ENCODE measurements around the gene DNM2.

Gene DNM2

GRCh38 chr19:10819124-10820060, 101.5 kb downstream of the DNM2 start:
- no peak for TF ChIP-seq CTCF (IDR thresholded peaks at IDR 0.05)
- intact Hi-C loops (cut with DNase I; ENCODE audit: low total_unique reads): no loop called here
- peaks cover 29 to 77% (median 56%) of the 10 kb centered on the region in 3 donors for H3K36me3 ChIP-seq
- peaks cover 0 to 24% (median 15%) of the 10 kb centered on the region in 4 donors for H3K4me1 ChIP-seq
- H3K4me3 ChIP-seq: no peak overlapping the region
- DNase-seq: no peak
- H3K9me3 ChIP-seq: no peaks in the 10 kb centered on the region
- H3K27ac ChIP-seq: peak overlapping the region; percentile 80 to 81
- H3K27me3 ChIP-seq: no peaks in the 10 kb centered on the region

GRCh38 chr19:10820173-10820572, 102.3 kb downstream of the DNM2 start:
- H3K27me3 ChIP-seq: no peaks in the 10 kb centered on the region
- peaks cover 0 to 24% (median 15%) of the 10 kb centered on the region in 4 donors for H3K4me1 ChIP-seq
- intact Hi-C loops (cut with DNase I; ENCODE audit: low total_unique reads): no loop called here
- H3K36me3 ChIP-seq: peaks cover 36 to 77% (median 56%) of the 10 kb centered on the region in 3 donors
- no peak overlapping the region for H3K4me3 ChIP-seq
- H3K27ac ChIP-seq: no peak overlapping the region
- no peak for DNase-seq
- H3K9me3 ChIP-seq: no peaks in the 10 kb centered on the region
- TF ChIP-seq CTCF (IDR thresholded peaks at IDR 0.05): no peak

GRCh38 chr19:10823690-10824089, 105.8 kb downstream of the DNM2 start:
- intact Hi-C loops (cut with DNase I; ENCODE audit: low total_unique reads): no loop called here
- H3K27ac ChIP-seq: no peak overlapping the region
- H3K4me1 ChIP-seq: peaks cover 0 to 3% (median under 1%) of the 10 kb centered on the region in 4 donors
- H3K27me3 ChIP-seq: no peaks in the 10 kb centered on the region
- H3K36me3 ChIP-seq: peaks cover 57 to 97% (median 74%) of the 10 kb centered on the region in 3 donors
- DNase-seq: no peak
- no peak for TF ChIP-seq CTCF (IDR thresholded peaks at IDR 0.05)
- H3K4me3 ChIP-seq: no peak overlapping the region
- H3K9me3 ChIP-seq: no peaks in the 10 kb centered on the region

GRCh38 chr19:10826231-10826630, 108.4 kb downstream of the DNM2 start:
- no peaks in the 10 kb centered on the region for H3K9me3 ChIP-seq
- no peak for TF ChIP-seq CTCF (IDR thresholded peaks at IDR 0.05)
- DNase-seq: no peak
- peaks cover 49 to 97% (median 76%) of the 10 kb centered on the region in 3 donors for H3K36me3 ChIP-seq
- no peaks in the 10 kb centered on the region for H3K27me3 ChIP-seq
- H3K4me1 ChIP-seq: no peaks in the 10 kb centered on the region
- H3K4me3 ChIP-seq: no peak overlapping the region
- intact Hi-C loops (cut with DNase I; ENCODE audit: low total_unique reads): no loop called here
- no peak overlapping the region for H3K27ac ChIP-seq

GRCh38 chr19:10826846-10827245, 109.0 kb downstream of the DNM2 start:
- H3K4me1 ChIP-seq: no peaks in the 10 kb centered on the region
- no peaks in the 10 kb centered on the region for H3K9me3 ChIP-seq
- H3K27me3 ChIP-seq: no peaks in the 10 kb centered on the region
- intact Hi-C loops (cut with DNase I; ENCODE audit: low total_unique reads): no loop called here
- no peak overlapping the region for H3K27ac ChIP-seq
- no peak for DNase-seq
- H3K36me3 ChIP-seq: peaks cover 48 to 97% (median 72%) of the 10 kb centered on the region in 3 donors
- H3K4me3 ChIP-seq: no peak overlapping the region
- no peak for TF ChIP-seq CTCF (IDR thresholded peaks at IDR 0.05)

Measured in tibial artery (tissue), 4 donors.